Astrocyte of the cerebellum (primary cell): ENCODE measurements around the gene TMEM97.

Experiments used
- DNase-seq: peaks from one replicate; pipeline ENCODE4 v3.0.0-alpha.2; 2011; ENCODE audit warnings: low read depth
- H3K4me3 ChIP-seq: 2 replicates; pipeline ENCODE4 v1.5.1; 2011; ENCODE audit warnings: mild to moderate bottlenecking, low read depth, low read length, moderate library complexity
- CTCF ChIP-seq: IDR thresholded peaks from 2 replicates; pipeline ENCODE4 v1.5.1; 2012; ENCODE audit warnings: low read length, low read depth, moderate library complexity, mild to moderate bottlenecking; ENCODE audit errors: missing control alignments
- in situ Hi-C: cut with HindIII; loops from 2 replicates; pipeline ENCODE4 v1.10.0; 2017; ENCODE audit warnings: low sequenced_read_pairs

TMEM97 gene

GRCh38 chr17:28343491-28343932 lies 24.5 kb downstream of the TMEM97 start:
- TF ChIP-seq CTCF: no peak

GRCh38 chr17:28344011-28344410 lies 25.0 kb downstream of the TMEM97 start:
- DNase-seq: no peak
- in situ Hi-C loops: no loop called here

More at GRCh38 chr17:28343491-28343932, 24.5 kb downstream of the TMEM97 start:
- H3K4me3 ChIP-seq: no peak overlapping the region
- DNase-seq: no peak
- in situ Hi-C loops: no loop called here

GRCh38 chr17:28344435-28344901 lies 25.5 kb downstream of the TMEM97 start:
- no peak for TF ChIP-seq CTCF
- in situ Hi-C loops: no loop called here
- no peak for DNase-seq
- no peak overlapping the region for H3K4me3 ChIP-seq

More at GRCh38 chr17:28344011-28344410, 25.0 kb downstream of the TMEM97 start:
- H3K4me3 ChIP-seq: no peak overlapping the region
- no peak for TF ChIP-seq CTCF

GRCh38 chr17:28345419-28346198 lies 26.6 kb downstream of the TMEM97 start:
- TF ChIP-seq CTCF: no peak
- no peak overlapping the region for H3K4me3 ChIP-seq
- in situ Hi-C loops: no loop called here
- DNase-seq: no peak

- H3K4me3 ChIP-seq: no peak overlapping the region
- no peak for TF ChIP-seq CTCF
- in situ Hi-C loops: no loop called here
- DNase-seq: peak; percentile 79
These were observed 27.2 kb downstream of the TMEM97 start for GRCh38 chr17:28346199-28346580.

GRCh38 chr17:28346746-28347246 lies 27.8 kb downstream of the TMEM97 start:
- in situ Hi-C loops: no loop called here
- no peak overlapping the region for H3K4me3 ChIP-seq
- TF ChIP-seq CTCF: peak; percentile 29
- DNase-seq: no peak
